Measurements from ENCODE around the gene CCNI2.

Gene CCNI2

DNA sequence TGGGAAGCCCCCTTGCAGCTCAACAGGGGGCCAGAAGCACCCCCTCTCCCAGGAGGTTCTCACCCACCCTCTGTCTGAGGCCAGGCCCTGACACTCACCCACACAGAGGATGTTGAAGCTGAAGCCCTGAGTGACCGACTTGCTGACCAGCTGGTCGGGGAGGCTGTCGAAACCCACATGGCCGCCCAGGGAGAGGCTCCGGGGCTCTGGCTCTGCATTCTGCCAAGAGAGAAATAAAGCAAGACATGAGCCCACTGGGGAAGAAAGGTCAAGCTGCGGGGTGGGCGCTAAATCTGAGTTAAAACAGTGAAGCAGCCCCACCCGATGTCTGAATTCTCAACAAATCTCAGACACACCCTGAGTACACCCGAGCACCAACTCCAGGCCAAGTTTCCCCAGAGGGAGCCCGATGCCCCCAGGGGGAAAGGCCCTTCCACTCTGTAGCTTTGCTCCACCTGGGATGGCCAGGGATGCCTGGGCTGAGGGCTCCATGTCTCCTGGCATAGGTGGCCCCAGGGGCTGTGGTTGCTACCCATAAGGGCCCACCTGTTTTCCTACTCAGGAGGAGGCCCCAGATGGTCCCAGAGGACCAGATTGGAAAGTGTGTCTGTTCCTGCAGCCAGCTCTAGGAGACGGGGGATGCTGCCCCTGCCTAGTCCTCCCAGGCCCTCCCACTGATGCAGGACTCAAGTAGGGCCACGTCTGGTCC, 18.2 kb downstream of the CCNI2 start:
- no peak for DNase-seq (ENCODE audit: low read depth)

DNA sequence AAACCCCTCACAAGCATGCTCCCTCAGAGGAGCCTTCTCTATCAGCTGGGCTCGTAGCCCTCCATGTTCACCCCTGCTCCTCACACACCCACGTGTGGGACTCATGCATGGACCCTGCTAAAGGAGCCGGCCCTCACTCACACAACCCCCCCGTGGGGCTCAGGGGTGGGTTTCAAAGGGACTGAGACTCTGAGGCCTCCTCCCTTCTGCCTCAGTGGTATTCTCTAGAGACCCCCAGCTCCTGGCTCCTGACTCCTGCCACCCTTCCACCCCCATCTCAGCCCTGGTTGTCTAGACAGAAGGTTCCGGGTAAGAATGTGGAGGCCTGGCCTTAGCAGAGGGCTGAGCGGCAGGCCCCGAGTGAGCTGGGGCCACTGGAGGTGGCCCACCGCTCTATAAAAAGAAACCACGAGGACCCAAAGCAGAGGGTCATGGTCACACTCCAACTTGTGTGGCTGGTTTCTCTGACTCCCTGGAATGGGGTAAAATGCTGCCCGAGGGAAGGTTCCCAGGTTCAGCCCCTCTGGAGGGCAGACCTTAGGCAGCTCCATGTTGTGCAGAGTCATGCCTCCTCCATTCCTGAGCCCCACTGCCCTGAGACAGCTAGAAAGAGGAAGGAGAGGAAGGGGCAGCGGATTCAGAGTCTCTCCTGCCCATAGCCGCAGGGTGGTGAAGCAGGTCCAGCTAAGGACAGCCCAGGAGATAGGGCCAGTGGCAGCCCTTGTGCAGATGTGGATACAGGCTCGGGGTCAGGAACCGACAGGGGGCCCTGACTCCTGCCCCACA, 19.0 kb downstream of the CCNI2 start:
- no peak for DNase-seq (ENCODE audit: low read depth)

DNA sequence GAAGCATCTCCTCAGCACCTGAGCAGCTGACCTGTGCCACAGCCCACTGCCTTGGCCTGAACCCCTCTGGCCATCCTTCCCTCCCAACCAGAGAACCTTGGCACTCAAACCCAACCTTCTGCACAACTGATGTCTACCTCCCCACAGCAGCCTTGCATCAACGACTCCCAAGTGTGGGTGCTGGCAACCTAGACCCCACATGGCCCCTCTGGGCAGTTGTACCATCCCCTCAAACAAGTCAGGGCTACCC, 19.5 kb downstream of the CCNI2 start:
- DNase-seq (ENCODE audit: low read depth): no peak

DNA sequence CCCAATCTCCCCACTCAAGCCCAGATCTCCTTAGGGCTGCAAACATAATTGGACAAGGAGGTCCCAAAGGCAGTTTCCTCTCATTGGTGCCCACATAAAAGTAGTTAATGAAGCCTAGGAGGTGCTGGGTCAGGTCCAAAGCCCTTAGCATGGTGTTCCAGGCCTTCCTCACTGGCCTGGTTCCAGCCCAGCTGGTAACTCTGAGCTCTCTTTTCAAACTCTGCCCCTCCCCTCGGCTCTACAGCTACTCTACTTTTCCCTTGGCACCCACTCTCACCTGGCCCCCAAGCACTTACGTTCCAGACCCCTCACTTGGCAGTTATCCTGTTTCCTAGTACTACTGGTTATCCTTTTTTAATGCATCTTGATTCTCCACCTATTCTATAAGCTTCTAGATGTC, 19.9 kb downstream of the CCNI2 start:
- no peak for DNase-seq (ENCODE audit: low read depth)

DNA sequence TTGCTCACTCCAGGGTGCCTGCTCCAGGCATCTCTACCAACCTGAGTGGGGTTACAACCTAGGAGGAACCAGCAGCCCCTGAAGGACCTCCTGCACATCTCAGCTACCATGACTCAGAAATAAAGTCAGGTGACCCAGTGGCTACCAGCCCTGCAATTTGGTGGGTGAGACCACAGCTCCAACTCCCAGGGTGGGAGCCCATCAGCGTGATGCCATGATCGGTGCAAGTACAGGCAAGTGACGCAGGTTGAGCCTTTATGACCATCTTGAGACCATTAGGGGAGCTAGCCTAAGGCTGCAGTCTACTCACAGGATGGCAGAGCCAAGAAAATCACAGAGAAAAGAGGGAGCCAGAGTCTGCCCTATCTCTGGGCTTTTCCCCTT, 21.3 kb downstream of the CCNI2 start:
- DNase-seq (ENCODE audit: low read depth): no peak

DNA sequence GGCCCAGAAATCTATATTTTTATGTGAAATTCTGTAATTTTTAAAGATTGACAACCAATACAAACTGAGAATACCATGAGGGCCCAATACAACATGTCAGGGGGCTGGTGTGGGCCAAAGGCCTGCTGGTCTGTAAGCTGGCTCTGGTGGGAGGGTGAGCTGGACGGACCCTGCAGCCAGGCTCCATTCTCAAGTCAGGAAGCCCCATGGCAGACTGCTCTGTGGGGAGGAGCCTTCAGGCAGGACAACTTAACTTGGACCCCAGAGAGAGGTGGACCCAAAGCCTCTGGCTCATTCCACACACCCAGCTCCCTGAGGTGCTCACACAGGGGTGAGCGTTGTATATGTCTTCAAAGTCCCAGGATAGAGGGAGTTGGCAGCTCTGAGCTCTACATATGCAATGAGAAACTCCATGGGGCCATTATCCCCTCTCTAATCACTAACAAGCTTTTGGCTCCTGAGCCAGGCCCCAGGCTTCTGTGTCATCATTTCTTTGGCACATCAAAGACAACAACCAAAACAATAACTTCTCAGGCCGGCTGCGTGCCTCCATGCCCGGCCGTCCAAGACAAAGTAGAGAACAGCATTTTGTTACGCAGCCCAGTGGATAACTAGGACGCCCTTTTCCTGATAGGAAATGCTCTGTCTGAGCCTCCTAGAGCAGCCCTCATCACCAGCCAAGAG, 23.4 kb downstream of the CCNI2 start:
- DNase-seq (ENCODE audit: low read depth): no peak

DNA sequence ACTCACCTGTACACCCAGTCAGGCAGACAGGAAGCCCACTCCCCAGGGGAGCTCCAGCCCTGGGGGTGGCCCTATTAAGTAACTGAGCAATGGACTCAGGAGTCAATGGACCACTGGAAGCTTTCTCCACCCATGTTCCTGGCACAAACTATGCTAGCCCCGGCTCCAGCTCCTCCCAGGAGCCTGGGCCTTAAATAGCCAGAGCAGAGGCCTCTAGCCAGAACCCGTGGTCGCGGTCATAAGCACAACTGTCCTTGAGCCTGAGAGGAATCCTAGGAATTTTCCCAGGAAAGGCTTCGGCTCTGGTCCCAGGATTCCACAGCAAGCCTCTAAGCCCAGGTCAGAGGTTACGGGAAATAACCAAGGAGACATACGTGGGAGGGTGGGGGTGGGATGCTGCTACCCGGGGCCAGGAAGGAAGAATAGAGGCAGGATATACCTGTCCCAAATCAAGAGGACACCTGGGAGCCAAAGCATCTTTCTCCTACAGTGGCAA, 24.3 kb downstream of the CCNI2 start:
- DNase-seq (ENCODE audit: low read depth): no peak

DNA sequence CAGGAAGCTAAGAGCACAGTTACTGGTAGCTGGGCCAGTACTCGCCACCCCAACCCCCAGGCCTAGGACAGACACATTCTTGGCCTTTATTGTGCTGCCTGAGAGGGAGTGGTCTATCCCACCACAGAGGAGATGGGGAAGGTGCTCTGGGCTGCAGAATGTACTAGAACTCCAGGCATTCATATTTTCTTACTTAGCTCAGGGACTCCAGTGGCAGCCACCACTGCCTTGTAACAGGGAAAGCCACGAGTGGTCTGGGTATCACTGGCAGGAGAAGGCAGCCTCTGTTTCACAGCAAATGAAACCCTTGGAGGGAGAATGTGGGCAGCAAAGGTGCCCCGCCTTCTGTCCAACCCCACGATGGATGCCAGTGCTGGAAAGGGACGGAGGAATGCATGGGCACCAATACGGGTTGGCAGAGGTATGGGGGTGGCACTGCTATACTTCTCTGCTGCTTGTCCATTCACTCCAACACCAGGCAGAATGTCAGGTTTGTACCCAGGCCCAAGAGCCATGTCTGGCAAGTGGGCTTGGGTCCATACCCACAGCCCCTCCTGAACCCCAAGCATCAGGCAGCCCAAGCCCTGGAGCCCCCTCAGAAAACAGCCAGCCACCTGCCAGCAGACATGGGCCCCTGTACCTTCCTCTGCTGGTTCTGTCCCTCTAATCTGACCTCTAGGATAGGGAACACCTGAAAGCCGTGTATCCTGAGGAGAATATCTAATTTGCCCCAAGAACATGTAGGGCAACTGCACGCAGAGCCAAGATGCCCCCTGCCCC, 25.3 kb downstream of the CCNI2 start:
- no peak for DNase-seq (ENCODE audit: low read depth)

- no peak for DNase-seq (ENCODE audit: low read depth)
These were observed 25.9 kb downstream of the CCNI2 start for GRCh38 chr5:132773114-132773513.

DNA sequence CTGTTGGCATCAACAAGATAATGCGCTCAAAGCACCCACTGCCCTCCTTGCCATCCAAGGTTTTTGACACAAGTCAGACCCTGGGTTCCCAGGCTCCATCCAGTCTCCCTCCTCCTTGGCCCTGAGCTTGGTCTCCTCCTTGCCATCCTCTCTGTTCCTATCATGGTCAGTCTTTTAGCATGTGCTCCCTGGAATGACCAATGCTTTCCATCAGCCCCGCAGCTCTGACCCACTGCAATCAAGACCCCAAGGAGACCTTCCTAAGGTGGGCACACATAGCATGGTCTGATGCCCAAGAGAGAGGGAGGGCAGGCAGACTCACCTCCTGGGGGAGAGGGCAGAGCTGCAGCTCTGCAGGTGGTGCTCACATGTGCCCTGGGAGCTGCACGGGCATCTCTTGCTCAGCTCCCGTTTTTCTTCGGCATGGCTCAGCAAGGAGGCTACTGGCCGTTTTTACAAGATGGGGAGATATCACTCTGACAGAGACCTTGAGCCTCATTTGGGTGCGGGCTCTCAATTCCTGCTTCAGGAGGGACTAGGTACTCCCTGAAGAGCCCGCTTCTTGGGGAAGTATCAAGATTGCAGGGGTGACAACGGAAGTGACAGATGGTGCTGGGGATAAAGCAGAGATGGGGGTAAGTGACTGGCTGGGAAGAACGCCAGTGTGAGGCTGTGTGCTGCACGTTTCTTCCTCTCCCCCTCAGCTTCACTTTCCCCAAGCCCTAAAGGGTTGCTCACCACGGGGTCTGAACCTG, 26.6 kb downstream of the CCNI2 start:
- no peak for DNase-seq (ENCODE audit: low read depth)

DNA sequence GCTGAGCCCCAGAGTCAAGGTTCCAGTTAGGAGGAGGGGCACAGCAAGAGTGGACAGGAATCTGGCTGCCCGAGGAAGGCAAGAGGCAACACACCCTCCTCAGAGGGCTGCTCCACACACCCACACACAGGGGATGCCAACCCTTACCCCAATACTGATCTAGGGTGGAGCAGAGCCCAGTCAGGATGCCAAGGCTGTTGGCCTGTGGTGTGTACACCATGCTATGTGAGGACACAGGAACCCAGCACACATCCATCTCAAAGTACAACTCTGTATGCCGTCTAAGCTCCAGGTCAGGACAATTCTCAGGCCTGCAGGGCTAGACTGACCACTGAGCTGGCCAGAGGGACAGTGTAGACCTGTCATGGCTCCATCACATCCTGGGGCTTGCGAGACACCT, 27.2 kb downstream of the CCNI2 start:
- DNase-seq (ENCODE audit: low read depth): no peak

DNA sequence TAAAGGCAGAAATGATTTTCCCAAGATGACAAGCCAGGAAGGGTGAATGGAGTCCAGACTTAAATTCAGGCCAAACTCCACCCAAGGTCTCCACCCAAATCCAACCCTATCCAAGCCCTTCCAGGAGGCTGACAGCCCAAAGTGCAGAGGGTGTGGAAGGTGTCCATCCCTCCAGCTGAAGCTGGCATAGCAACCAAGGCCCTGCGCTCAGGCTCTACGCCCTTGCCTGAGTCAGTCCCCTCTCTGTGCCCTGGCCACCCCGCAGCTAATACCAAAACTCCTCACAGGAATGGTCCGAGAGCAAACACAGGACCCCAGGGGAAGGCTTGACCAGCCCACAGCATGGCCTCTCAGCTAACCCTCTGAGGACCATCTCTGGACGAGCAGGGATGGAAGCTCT, 27.7 kb downstream of the CCNI2 start:
- DNase-seq (ENCODE audit: low read depth): no peak

DNA sequence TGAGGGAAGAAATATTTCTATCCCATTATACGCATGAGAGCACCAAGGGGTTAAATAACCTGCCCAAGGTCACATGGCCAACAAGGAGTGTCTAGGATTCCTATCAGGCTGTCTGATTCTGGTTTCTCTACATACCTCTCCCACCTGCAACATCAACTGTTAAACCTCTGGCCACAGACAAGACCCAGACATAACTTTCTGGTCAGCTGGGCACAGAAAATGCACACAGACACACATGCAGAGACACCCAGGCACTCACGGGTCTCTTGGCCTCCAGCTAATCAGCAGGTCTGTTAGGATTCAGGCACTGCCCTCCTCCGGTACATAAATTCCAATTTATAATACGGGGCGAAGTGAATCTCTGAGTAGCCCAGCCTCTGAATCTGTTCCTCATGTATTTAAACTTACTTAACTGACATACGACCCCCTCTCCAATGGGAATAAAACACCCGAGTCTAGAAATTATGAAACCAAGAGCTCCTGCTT, 28.3 kb downstream of the CCNI2 start:
- no peak for DNase-seq (ENCODE audit: low read depth)

GRCh38 chr5:132776131-132776937, 29.1 kb downstream of the CCNI2 start:
- DNase-seq (ENCODE audit: low read depth): no peak

GRCh38 chr5:132776938-132777208, 29.6 kb downstream of the CCNI2 start:
- DNase-seq (ENCODE audit: low read depth): no peak

DNA sequence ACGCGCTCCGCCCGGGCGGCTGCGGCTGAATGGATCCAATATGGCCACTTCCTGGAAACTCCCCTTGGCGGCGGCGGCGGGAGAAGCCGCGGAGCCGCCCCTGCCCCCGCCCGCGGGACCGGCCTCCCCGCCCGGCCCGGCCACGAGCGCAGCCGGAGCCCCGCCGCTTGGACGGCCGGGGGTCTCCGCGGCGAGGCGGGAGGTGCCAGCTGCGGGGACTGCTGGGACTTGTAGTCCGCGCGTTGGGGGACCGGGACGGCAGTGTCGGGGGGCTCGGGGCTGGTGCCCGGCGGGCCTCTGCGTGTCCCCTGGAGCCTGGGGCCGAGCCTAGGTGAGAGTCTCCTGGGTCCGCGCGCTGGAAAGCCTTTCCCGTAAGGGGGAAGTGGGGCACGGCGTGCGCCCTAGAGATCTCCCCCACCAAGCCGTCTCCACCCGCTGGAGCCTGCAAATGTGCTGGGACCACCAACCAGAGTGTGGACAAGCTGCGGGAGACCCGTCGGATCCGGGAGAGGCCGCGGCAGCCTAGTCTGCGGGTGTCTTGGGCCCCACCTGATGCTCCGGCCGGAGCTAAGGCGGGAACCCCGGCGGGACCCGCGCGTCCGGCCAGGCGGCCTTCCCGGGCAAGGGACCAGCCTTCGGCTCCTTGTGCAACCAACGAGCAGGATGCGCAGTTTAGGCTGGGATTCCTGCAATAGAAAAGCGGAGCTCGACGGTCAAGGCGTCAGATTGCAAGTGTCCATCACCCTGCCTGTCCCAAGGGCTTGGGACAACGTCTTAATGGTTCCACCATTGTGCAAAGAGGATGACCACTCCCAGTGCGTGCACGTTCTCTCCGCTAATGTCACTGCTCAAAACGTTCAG, 30.2 kb downstream of the CCNI2 start, which contains the start of gene SEPTIN8:
Gene SEPTIN8 (minus strand): TSS at position 31 of the 861 bp plus-strand sequence. CDS start 102 bp downstream, outside the sequence.
- peak; percentile 22 for DNase-seq (ENCODE audit: low read depth)

GRCh38 chr5:132778129-132778528, 30.9 kb downstream of the CCNI2 start:
- DNase-seq (ENCODE audit: low read depth): no peak

- no peak for DNase-seq (ENCODE audit: low read depth)
These were observed 31.6 kb downstream of the CCNI2 start for GRCh38 chr5:132778856-132779255.

DNA sequence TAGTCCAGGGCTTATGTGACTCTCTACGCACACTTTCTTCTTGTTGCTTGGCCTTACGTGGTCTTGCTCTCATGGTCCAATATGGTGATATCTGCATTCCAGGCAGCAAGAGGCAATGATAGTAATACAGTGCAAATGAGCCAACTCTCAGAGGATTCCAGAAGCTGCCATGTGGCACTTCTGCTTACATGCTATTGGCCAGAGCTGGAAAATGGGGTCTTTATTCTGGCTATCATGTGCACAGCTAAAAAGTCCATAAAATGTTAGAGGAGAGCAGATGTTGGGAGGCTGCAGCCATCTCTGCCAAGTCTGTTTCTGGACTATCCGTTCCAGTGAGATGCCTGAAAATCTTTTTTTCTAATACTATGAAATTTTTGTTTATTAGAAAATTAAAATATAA, 32.7 kb downstream of the CCNI2 start:
- DNase-seq (ENCODE audit: low read depth): no peak

- no peak for DNase-seq (ENCODE audit: low read depth)
These were observed 33.4 kb downstream of the CCNI2 start for GRCh38 chr5:132780577-132780976.
